ENCODE results near the gene MICALL2. TPM values are rescaled to one million over a fixed set of nuclear protein-coding genes. Genes with fewer than 3 reads are reported as not detected.

Gene MICALL2
- total and polyA plus RNA-seq, 12 donors: 7.9 to 1,057 (median 77.7) TPM

DNA sequence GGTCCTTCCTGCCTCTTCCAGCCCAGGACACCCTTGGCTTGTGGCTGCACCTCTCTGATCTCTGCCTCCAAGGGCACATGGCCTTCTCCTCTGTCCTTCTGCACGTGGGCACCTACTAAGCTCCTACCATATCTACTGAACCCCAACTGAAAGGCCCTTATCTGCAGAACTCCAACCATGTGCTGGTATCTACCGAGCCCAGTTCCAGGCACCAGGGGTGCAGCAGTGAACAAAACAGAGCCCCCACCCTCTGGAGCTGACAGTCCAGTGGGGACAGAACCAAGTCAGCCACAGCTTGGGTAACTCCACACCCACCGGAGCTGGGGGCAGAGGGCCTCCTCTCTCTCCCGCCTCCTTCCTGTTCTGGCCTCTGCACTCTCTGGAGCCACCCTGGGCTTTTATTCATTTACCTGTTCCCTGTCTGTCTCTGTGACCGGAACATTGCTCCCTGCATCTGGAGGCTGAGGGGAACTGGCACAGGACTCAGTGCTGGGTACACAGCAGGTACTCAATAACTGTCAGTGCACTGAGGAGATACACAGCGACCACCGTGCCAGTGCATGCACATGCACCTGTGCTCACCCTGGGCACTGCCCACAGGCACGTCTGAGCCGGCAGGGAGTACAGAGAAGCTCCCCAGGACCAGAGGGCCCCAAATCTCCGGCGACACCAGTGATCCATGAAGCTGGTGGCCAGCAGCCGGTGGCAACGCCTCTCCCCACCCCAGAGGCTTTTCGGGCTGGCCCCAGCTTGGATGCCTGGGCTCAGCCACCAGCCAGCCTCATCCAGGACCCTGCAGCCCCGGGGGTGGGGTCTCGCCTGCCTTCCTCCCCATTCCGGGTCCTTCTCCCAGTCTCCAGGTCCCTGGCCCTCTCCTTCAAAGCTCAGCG lies 2.0 kb downstream of the MICALL2 start:
- peak overlapping the region in 3 of 4 donors; percentile 47 to 91 (median 81) for H3K4me3 ChIP-seq
- no peaks in the 10 kb centered on the region for H3K27me3 ChIP-seq
- peak overlapping the region in 1 of 5 donors; percentile 97 for H3K27ac ChIP-seq
- intact Hi-C loops (cut with DNase I): no loop called here
- WGBS, 4 donors: 29 to 45% (median 38%) methylated on average over 13 to 18 of the region's 18 CpGs
- DNase-seq: peak in 1 of 7 donors; percentile 39
- TF ChIP-seq, protein P1, sequence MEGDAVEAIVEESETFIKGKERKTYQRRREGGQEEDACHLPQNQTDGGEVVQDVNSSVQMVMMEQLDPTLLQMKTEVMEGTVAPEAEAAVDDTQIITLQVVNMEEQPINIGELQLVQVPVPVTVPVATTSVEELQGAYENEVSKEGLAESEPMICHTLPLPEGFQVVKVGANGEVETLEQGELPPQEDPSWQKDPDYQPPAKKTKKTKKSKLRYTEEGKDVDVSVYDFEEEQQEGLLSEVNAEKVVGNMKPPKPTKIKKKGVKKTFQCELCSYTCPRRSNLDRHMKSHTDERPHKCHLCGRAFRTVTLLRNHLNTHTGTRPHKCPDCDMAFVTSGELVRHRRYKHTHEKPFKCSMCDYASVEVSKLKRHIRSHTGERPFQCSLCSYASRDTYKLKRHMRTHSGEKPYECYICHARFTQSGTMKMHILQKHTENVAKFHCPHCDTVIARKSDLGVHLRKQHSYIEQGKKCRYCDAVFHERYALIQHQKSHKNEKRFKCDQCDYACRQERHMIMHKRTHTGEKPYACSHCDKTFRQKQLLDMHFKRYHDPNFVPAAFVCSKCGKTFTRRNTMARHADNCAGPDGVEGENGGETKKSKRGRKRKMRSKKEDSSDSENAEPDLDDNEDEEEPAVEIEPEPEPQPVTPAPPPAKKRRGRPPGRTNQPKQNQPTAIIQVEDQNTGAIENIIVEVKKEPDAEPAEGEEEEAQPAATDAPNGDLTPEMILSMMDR (IDR thresholded peaks at IDR 0.05): no peak
- no peak for TF ChIP-seq POLR2A (IDR thresholded peaks at IDR 0.05)
- H3K9me3 ChIP-seq (replicated peaks in 1 of 3): no peaks in the 10 kb centered on the region
- H3K4me1 ChIP-seq (replicated peaks in 1 of 2): peaks cover 60 to 74% of the 10 kb centered on the region in 2 donors
- no peaks in the 10 kb centered on the region for H3K36me3 ChIP-seq (replicated peaks in 1 of 2)

DNA sequence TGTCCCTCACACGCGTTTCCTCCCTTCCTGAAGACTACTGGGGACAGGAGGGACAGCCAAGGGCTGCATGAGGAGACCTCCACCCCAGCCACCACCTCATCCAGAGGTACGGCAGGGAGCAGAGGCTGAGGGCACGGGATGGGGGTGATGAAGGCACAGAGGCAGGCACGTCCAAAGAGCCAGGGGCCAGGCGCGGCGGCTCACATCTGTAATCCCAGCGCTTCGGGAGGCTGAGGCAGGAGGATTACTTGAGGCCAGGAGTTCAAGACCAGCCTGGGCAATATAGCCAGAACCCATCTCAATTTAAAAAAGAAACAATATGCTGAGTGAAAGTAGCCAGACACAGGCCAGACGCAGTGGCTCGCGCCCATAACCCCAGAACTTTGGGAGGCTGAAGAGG lies 3.3 kb downstream of the MICALL2 start:
- no peak for DNase-seq
- TF ChIP-seq, protein P1 (IDR thresholded peaks at IDR 0.05): no peak
- TF ChIP-seq POLR2A (IDR thresholded peaks at IDR 0.05): no peak
- Histone ChIP-seq H3K27ac (peak overlapping the region in 3 of 5 donors; percentile 6 to 76 (median 21)), H3K4me3 (no peak overlapping the region), H3K9me3 (replicated peaks in 1 of 3) (no peaks in the 10 kb centered on the region), H3K36me3 (replicated peaks in 1 of 2) (no peaks in the 10 kb centered on the region), H3K27me3 (no peaks in the 10 kb centered on the region), H3K4me1 (replicated peaks in 1 of 2) (peaks cover 52 to 65% of the 10 kb centered on the region in 2 donors)
- 72 to 83% (median 78%) methylated on average over 12 to 13 of the region's 13 CpGs for WGBS, 4 donors
- intact Hi-C loops (cut with DNase I): no loop called here

DNA sequence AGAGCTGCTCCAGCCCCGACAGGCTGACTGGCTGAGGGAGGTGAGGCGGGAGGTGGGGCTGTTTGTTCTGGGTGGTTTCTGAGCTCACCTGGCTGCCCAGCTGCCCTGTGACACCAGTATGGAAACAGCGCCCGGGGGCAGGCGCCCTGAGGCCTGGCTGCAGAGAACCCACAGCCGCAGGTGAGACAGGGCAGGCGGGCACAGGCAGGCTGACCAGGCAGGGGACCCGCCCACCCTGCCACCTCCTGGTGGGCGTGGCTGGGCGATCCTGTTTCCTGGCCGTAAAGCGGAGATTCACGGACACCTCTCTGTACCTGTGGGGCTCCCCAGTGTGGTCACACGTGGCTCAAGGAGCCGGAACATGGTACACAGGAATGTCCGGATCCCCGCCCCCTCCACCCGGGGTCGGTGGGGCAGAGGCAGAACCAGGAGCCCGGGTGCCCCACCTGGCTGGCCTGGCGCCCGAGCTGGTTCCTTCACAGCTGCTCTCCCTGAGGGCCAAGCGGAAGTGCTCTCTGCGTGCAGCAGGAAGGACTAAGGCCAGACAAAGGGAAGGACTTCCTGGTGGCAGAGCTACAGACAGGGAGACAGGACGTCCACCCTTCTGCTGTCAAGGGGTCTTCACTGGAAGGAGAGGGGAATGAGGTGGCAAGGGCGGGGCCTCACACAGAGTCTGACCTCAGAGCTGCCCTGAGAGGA lies 3.9 kb downstream of the MICALL2 start:
- DNase-seq: peak in 2 of 7 donors; percentile 60 to 69
- H3K27me3 ChIP-seq: no peaks in the 10 kb centered on the region
- H3K4me1 ChIP-seq (replicated peaks in 1 of 2): peaks cover 46 to 61% of the 10 kb centered on the region in 2 donors
- intact Hi-C loops (cut with DNase I): no loop called here
- no peak for TF ChIP-seq POLR2A (IDR thresholded peaks at IDR 0.05)
- TF ChIP-seq, protein P1 (IDR thresholded peaks at IDR 0.05): no peak
- H3K36me3 ChIP-seq (replicated peaks in 1 of 2): no peaks in the 10 kb centered on the region
- peak overlapping the region in 1 of 4 donors; percentile 13 for H3K4me3 ChIP-seq
- H3K9me3 ChIP-seq (replicated peaks in 1 of 3): no peaks in the 10 kb centered on the region
- 73 to 78% (median 74%) methylated on average over 4 to 26 of the region's 26 CpGs for WGBS, 4 donors
- peak overlapping the region in 4 of 5 donors; percentile 6 to 76 (median 28) for H3K27ac ChIP-seq

DNA sequence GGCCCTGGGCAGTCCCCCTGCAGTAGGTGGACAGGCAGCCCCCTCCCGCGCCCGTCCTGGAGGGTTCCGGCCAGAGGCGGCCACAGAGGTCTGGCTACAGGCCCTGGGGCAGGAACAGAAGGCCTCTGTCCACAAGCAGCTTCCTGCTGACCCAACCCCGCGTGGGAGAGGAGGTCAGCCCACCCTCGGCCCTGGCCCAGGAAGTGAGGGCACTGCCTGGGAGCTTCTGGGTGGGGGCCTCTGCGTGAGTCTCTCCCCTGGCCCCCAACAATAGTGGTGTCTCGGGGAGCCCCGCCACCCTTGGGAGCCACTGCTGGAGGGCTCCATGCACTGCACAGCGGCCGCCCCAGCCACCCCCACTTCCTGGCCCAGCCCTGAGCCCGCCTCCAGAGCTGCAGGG lies 4.7 kb downstream of the MICALL2 start:
- DNase-seq: no peak
- no peak for TF ChIP-seq POLR2A (IDR thresholded peaks at IDR 0.05)
- TF ChIP-seq, protein P1 (IDR thresholded peaks at IDR 0.05): no peak
- 60 to 66% (median 63%) methylated on average over 2 to 14 of the region's 14 CpGs for WGBS, 4 donors
- Histone ChIP-seq H3K36me3 (replicated peaks in 1 of 2) (no peaks in the 10 kb centered on the region), H3K4me3 (no peak overlapping the region), H3K4me1 (replicated peaks in 1 of 2) (peaks cover 39 to 55% of the 10 kb centered on the region in 2 donors), H3K27me3 (no peaks in the 10 kb centered on the region), H3K27ac (peak overlapping the region in 2 of 5 donors; percentile 46 to 76), H3K9me3 (replicated peaks in 1 of 3) (no peaks in the 10 kb centered on the region)
- intact Hi-C loops (cut with DNase I): no loop called here

Data from adrenal gland (tissue), 12 donors.